GM21526 (cell line): ENCODE data around the gene PRDM15.
"Not testable (repeated sequence)": the region's sequence is repeated elsewhere in the genome, so short reads cannot be mapped to it uniquely, and the experiment has no call there.

ENCODE experiments used
- ATAC-seq: cut with Tn5 transposase; IDR thresholded peaks from one replicate; pipeline ENCODE4 v1.9.1; 2021; ENCODE audit warnings: moderate library complexity; ENCODE audit not compliant: unreplicated experiment, low FRiP score

The PRDM15 gene

GRCh38 chr21:41794600-41794999, 84.5 kb downstream of the PRDM15 start:
- ATAC-seq, result no peak

GRCh38 chr21:41792711-41793110, 86.4 kb downstream of the PRDM15 start:
- ATAC-seq, result no peak

GRCh38 chr21:41786509-41786987, 92.6 kb downstream of the PRDM15 start:
- ATAC-seq, result no peak

GRCh38 chr21:41785262-41785661, 93.9 kb downstream of the PRDM15 start:
- ATAC-seq, result not testable (repeated sequence)

- ATAC-seq, result no peak
These were observed 94.6 kb downstream of the PRDM15 start for GRCh38 chr21:41784456-41785102.

- ATAC-seq, result no peak
These were observed 95.5 kb downstream of the PRDM15 start for GRCh38 chr21:41783476-41784180.

GRCh38 chr21:41781050-41781410, 98.1 kb downstream of the PRDM15 start:
- ATAC-seq, result no peak

- ATAC-seq, result no peak
These were observed 98.7 kb downstream of the PRDM15 start for GRCh38 chr21:41780337-41781049.

- ATAC-seq, result no peak
These were observed 99.5 kb downstream of the PRDM15 start for GRCh38 chr21:41779659-41780058.

GRCh38 chr21:41778930-41779600, 100.1 kb downstream of the PRDM15 start:
- no peak for ATAC-seq

GRCh38 chr21:41777951-41778815, 101.0 kb downstream of the PRDM15 start:
- no peak for ATAC-seq

GRCh38 chr21:41776778-41777177, 102.4 kb downstream of the PRDM15 start:
- ATAC-seq, result no peak

GRCh38 chr21:41775149-41775472, 104.0 kb downstream of the PRDM15 start:
- no peak for ATAC-seq

- no peak for ATAC-seq
These were observed 104.5 kb downstream of the PRDM15 start for GRCh38 chr21:41774467-41775148.

GRCh38 chr21:41772351-41773080, 106.6 kb downstream of the PRDM15 start:
- ATAC-seq, result no peak

GRCh38 chr21:41771625-41771945, 107.6 kb downstream of the PRDM15 start:
- no peak for ATAC-seq

GRCh38 chr21:41770901-41771624, 108.1 kb downstream of the PRDM15 start:
- no peak for ATAC-seq

- ATAC-seq, result no peak
These were observed 109.2 kb downstream of the PRDM15 start for GRCh38 chr21:41769933-41770332.
